MCF 10A (cell line): ENCODE measurements around the gene SLC6A18. TPM values are rescaled to one million over a fixed set of nuclear protein-coding genes. Genes with fewer than 3 reads are reported as not detected.

Experiments used
- Bru-seq: library from RNA; stranded (reverse); fragments of 400-500 nt; gene quantifications from one replicate; lab custom pipeline; 2021; lab: Mats Ljungman, UMichigan
- BruChase-seq, 2 experiments: library from RNA; stranded (reverse); fragments of 400-500 nt; gene quantifications; one replicate each; lab custom pipeline; 2021; lab: Mats Ljungman, UMichigan
- BruUV-seq: library from RNA; stranded (reverse); fragments of 400-500 nt; replicated peaks from 2 replicates; lab custom pipeline; 2021; lab: Mats Ljungman, UMichigan
- CTCF ChIA-PET: fragments of 300-600 bp; sonication (Branson Sonifier 250); formaldehyde crosslinking; extraction: SDS; loops from one replicate; lab custom pipeline; 2021; ENCODE audit warnings: antibody characterized with exemption, inconsistent platforms; lab: Yijun Ruan, JAX
- POLR2A ChIA-PET: fragments of 300-600, 350-650 bp; sonication (Branson Sonifier 250); formaldehyde crosslinking; extraction: SDS; loops from one replicate; lab custom pipeline; 2020; ENCODE audit warnings: antibody characterized with exemption, inconsistent platforms; lab: Yijun Ruan, JAX
- DNase-seq: peaks from one replicate; pipeline ENCODE4 v3.0.0-alpha.2; 2018; ENCODE audit not compliant: unreplicated experiment
- H3K27ac Mint-ChIP-seq: one replicate; pipeline ENCODE4 v1.8.0; 2022; ENCODE audit warnings: mild to moderate bottlenecking, low read depth, mixed read lengths; ENCODE audit not compliant: unreplicated experiment
- H3K27me3 Mint-ChIP-seq: one replicate; pipeline ENCODE4 v1.8.0; 2022; ENCODE audit warnings: mixed read lengths; ENCODE audit not compliant: insufficient read depth, unreplicated experiment
- H3K36me3 Mint-ChIP-seq: one replicate; pipeline ENCODE4 v1.8.0; 2022; ENCODE audit warnings: mild to moderate bottlenecking, moderate library complexity, mixed read lengths; ENCODE audit not compliant: insufficient read depth, unreplicated experiment
- H3K4me1 Mint-ChIP-seq: one replicate; pipeline ENCODE4 v1.8.0; 2022; ENCODE audit warnings: mixed read lengths; ENCODE audit not compliant: insufficient read depth, unreplicated experiment
- H3K4me3 Mint-ChIP-seq: one replicate; pipeline ENCODE4 v1.8.0; 2022; ENCODE audit warnings: mild to moderate bottlenecking, moderate library complexity, mixed read lengths; ENCODE audit not compliant: unreplicated experiment
- H3K9me3 Mint-ChIP-seq: one replicate; pipeline ENCODE4 v1.8.0; 2022; ENCODE audit warnings: mixed read lengths; ENCODE audit not compliant: unreplicated experiment
- intact Hi-C: fragments of 100-400 bp; cut with micrococcal nuclease; formaldehyde crosslinking; loops from 2 replicates; pipeline ENCODE4 v1.14.1; 2022
- long read RNA-seq: library from polyadenylated mRNA; stranded (forward); transcript quantifications from one replicate; pipeline ENCODE4 v2.0.0, GENCODE V29; 2022
- total RNA-seq: library from RNA; stranded (reverse); gene quantifications from 2 replicates; pipeline ENCODE4 v1.2.3, GENCODE V29; 2022
- TF ChIP-seq, protein P1 (sequence below): fragments of 200-600 bp; IDR thresholded peaks from one replicate; pipeline ENCODE4 v1.8.0; 2022; ENCODE audit warnings: antibody characterized with exemption, mild to moderate bottlenecking; ENCODE audit not compliant: unreplicated experiment

The SLC6A18 gene
- total RNA-seq (not detected in 2 replicates), Bru-seq, nascent RNA (not detected), BruChase-seq, experiment 1, labeled RNA remaining after a 6-hour chase (not detected), BruChase-seq, experiment 2, labeled RNA remaining after a 2-hour chase (not detected)
- long read RNA-seq = 0 reads

GRCh38 chr5:1225081-1225480, at the start of gene SLC6A18:
SLC6A18 (plus strand) TSS chr5:1225381; CDS start chr5:1225478, 97 bp downstream.
- TF ChIP-seq, protein P1, sequence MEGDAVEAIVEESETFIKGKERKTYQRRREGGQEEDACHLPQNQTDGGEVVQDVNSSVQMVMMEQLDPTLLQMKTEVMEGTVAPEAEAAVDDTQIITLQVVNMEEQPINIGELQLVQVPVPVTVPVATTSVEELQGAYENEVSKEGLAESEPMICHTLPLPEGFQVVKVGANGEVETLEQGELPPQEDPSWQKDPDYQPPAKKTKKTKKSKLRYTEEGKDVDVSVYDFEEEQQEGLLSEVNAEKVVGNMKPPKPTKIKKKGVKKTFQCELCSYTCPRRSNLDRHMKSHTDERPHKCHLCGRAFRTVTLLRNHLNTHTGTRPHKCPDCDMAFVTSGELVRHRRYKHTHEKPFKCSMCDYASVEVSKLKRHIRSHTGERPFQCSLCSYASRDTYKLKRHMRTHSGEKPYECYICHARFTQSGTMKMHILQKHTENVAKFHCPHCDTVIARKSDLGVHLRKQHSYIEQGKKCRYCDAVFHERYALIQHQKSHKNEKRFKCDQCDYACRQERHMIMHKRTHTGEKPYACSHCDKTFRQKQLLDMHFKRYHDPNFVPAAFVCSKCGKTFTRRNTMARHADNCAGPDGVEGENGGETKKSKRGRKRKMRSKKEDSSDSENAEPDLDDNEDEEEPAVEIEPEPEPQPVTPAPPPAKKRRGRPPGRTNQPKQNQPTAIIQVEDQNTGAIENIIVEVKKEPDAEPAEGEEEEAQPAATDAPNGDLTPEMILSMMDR = no peak
- CTCF ChIA-PET = interaction anchor here (1.2 kb wide), 1 partner anchor 17 kb away, joined by 3 read pairs; no protein-coding TSS in a partner anchor
- POLR2A ChIA-PET = no interaction called here
- Mint-ChIP-seq H3K27me3 (peaks cover 21% of the 10 kb centered on the region), H3K4me1 (no peaks in the 10 kb centered on the region), H3K36me3 (peaks cover 5% of the 10 kb centered on the region), H3K27ac (no peak within 1 kb of the TSS), H3K4me3 (no peak within 1 kb of the TSS), H3K9me3 (no peaks in the 10 kb centered on the region)
- no peak for DNase-seq
- BruUV-seq = no TSS peak
- intact Hi-C loops = no loop called here

DNA sequence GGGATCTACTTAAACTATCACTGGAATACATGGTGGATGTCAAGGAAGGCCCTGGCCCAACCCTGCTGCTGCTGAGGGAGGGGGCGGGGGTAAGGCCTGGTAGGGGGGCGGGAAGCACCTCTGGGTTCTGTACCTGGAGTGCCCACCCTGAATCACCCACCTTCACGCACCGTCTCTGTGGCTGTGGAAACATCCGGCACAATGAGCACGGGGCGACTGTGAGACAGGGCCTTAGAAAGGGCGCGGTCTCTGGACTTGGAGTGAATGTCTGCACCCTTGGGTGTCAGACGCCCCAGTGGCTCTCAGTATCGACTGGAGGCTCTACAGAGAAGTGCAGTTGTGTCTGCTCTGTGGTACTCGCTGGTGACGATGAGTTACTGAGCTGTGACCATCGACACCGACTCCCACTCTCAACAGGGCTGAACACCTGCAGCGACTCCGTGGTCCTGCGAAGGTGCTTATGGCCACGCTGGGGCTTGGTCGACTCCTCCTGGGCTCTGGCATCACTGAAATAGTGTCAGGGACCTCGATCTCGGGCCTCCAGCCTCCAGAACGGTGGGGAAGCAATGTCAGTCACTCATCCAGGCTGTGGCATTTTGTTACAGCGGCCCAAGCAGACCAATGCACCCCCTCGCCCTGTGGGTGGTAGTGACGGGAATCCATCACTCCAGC, 49.2 kb upstream of the SLC6A18 start:
- no peak overlapping the region for H3K4me3 Mint-ChIP-seq
- no peak for DNase-seq
- no TSS peak for BruUV-seq
- intact Hi-C loops = no loop called here
- CTCF ChIA-PET = interaction anchor here (3.8 kb wide), 1 partner anchor 253 kb away, joined by 34 read pairs; no protein-coding TSS in a partner anchor
- POLR2A ChIA-PET = no interaction called here
- H3K36me3 Mint-ChIP-seq = no peaks in the 10 kb centered on the region
- no peak overlapping the region for H3K27ac Mint-ChIP-seq
- no peaks in the 10 kb centered on the region for H3K4me1 Mint-ChIP-seq
- TF ChIP-seq, protein P1 = no peak
- no peaks in the 10 kb centered on the region for H3K9me3 Mint-ChIP-seq
- H3K27me3 Mint-ChIP-seq = peaks cover 8% of the 10 kb centered on the region

- no peak for DNase-seq
- H3K27ac Mint-ChIP-seq = no peak overlapping the region
- ChIA-PET POLR2A (no interaction called here), CTCF (interaction anchor here (1.0 kb wide), 1 partner anchor 10 kb away, joined by 4 read pairs; no protein-coding TSS in a partner anchor)
- TF ChIP-seq, protein P1 = no peak
- no peak overlapping the region for H3K4me3 Mint-ChIP-seq
- no peaks in the 10 kb centered on the region for H3K9me3 Mint-ChIP-seq
- intact Hi-C loops = no loop called here
- peaks cover under 1% of the 10 kb centered on the region for H3K27me3 Mint-ChIP-seq
- no peaks in the 10 kb centered on the region for H3K36me3 Mint-ChIP-seq
- no peaks in the 10 kb centered on the region for H3K4me1 Mint-ChIP-seq
- BruUV-seq = no TSS peak
Measured at GRCh38 chr5:1176473-1177391, 48.4 kb upstream of the SLC6A18 start.
